ENCODE data around the gene ECE1.

DNA sequence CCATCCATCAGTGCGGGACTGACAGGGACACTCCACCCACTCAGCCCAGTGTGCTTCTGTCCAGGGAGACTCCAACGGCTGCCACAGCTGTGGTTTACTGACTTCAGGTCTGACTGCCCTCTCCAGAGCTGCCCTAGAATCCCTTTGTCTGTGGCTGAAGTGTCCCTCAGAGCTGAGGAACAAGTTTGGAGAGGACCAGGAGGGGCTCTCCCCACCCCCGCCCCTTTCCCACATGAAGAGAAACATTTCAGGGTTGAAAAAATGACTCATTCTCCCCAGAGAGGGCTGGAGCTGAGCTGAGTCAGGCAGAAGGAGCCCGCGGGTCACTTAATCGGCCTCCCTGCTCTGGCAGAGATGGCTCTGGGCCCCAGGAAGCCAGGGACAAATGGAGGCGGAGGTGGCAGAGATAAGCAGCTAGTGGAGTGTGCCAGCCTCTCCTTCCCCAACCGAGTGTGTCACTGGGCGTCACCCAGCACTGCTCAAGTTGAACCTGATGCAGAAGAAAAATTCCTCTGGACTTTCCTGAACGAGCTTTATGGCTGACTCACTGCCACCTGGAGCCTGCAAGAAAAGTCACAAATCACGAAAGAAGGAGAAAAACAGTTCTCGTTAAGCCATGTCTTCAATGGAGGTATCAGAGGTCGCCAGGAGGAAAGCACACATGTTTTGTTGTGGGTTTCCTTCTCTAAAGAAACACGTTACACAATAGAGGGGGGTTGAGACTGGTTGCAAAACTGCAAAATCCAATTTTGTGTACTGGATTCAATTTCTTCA is 34.3 kb upstream of the ECE1 start:
- TF ChIP-seq, protein P1, sequence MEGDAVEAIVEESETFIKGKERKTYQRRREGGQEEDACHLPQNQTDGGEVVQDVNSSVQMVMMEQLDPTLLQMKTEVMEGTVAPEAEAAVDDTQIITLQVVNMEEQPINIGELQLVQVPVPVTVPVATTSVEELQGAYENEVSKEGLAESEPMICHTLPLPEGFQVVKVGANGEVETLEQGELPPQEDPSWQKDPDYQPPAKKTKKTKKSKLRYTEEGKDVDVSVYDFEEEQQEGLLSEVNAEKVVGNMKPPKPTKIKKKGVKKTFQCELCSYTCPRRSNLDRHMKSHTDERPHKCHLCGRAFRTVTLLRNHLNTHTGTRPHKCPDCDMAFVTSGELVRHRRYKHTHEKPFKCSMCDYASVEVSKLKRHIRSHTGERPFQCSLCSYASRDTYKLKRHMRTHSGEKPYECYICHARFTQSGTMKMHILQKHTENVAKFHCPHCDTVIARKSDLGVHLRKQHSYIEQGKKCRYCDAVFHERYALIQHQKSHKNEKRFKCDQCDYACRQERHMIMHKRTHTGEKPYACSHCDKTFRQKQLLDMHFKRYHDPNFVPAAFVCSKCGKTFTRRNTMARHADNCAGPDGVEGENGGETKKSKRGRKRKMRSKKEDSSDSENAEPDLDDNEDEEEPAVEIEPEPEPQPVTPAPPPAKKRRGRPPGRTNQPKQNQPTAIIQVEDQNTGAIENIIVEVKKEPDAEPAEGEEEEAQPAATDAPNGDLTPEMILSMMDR (conservative IDR thresholded peaks at IDR 0.05 in 1 of 2, IDR thresholded peaks at IDR 0.05 in 1 of 2; ENCODE audit: extremely low read depth in 1 of 2, insufficient read depth in 1 of 2, low read depth in 1 of 2, low read length in 2 of 2): no peak
- TF ChIP-seq EZH2 (IDR thresholded peaks at IDR 0.05; ENCODE audit: borderline replicate concordance, low read length): no peak

All from mammary epithelial cell (primary cell).